Spleen (tissue), 11 donors: ENCODE measurements around the gene SLC7A8. TPM values are rescaled to one million over a fixed set of nuclear protein-coding genes. Genes with fewer than 3 reads are reported as not detected.

ENCODE experiments used
- DNase-seq: peaks from one replicate; pipeline ENCODE4 v3.0.0-alpha.2; 2020
- H3K27ac ChIP-seq, 8 donors: fragments of 200-600 bp; sonication (generic) in 7 of 8; 1 replicate in 4 of 8; 2 replicates in 4 of 8; pipeline versions ENCODE4 v1.5.0 to v1.8.0; 2016 to 2021; ENCODE audit warnings: inconsistent platforms in 4 of 8, mild to moderate bottlenecking in 4 of 8, moderate library complexity in 1 of 8
- H3K27me3 ChIP-seq, 7 donors: fragments of 200-600 bp; sonication (generic) in 6 of 7; replicated peaks in 1 of 7; 1 replicate in 4 of 7; 2 replicates in 3 of 7; pipeline versions ENCODE4 v1.5.0 to v1.8.0; 2016 to 2021; ENCODE audit warnings: inconsistent platforms in 3 of 7, mild to moderate bottlenecking in 1 of 7
- H3K36me3 ChIP-seq, 6 donors: fragments of 200-600 bp; sonication (generic) in 5 of 6; 1 replicate in 4 of 6; 2 replicates in 2 of 6; pipeline versions ENCODE4 v1.5.0 to v1.8.0; 2016 to 2021; ENCODE audit warnings: inconsistent platforms in 2 of 6
- H3K4me1 ChIP-seq, 6 donors: fragments of 200-600 bp; sonication (generic) in 5 of 6; 1 replicate in 3 of 6; 2 replicates in 3 of 6; pipeline versions ENCODE4 v1.5.0 to v1.8.0; 2016 to 2021; ENCODE audit warnings: inconsistent platforms in 3 of 6
- H3K4me3 ChIP-seq, 8 donors: fragments of 200-600 bp; sonication (generic) in 7 of 8; 1 replicate in 4 of 8; 2 replicates in 4 of 8; pipeline versions ENCODE4 v1.5.0 to v1.8.0; 2016 to 2021; ENCODE audit warnings: inconsistent platforms in 4 of 8, mild to moderate bottlenecking in 4 of 8, moderate library complexity in 2 of 8
- H3K9me3 ChIP-seq, 8 donors: fragments of 200-600 bp; sonication (generic) in 7 of 8; 1 replicate in 4 of 8; 2 replicates in 4 of 8; pipeline versions ENCODE4 v1.5.0 to v1.8.0; 2016 to 2021; ENCODE audit warnings: inconsistent platforms in 4 of 8
- CTCF ChIP-seq, 11 experiments: fragments of 200-600 bp in 7 of 11; fragments of 450-650 bp in 4 of 11; sonication (generic) in 4 of 11; IDR thresholded peaks in 8 of 11; conservative IDR thresholded peaks in 3 of 11; 1 replicate in 7 of 11; 2 replicates in 4 of 11; pipeline versions ENCODE4 v1.4.0 to v1.8.0; 2016 to 2021; ENCODE audit warnings: antibody characterized with exemption in 11 of 11, inconsistent platforms in 4 of 11, mild to moderate bottlenecking in 1 of 11
- POLR2A ChIP-seq, 3 donors: fragments of 450-650 bp; IDR thresholded peaks; one replicate each; pipeline ENCODE4 v1.5.1; 2017; ENCODE audit warnings: antibody characterized with exemption in 3 of 3, mild to moderate bottlenecking in 1 of 3
- POLR2AphosphoS5 ChIP-seq, 3 donors: sonication (generic); formaldehyde crosslinking; IDR thresholded peaks; one replicate each; pipeline ENCODE4 v1.5.1; 2017; ENCODE audit warnings: antibody characterized with exemption in 3 of 3
- WGBS, 5 donors: extraction: QIAGEN DNeasy Blood & Tissue Kit in 3 of 5; methylation state at CpG; one replicate each; pipeline versions ENCODE4 v1.1.5 to v1.1.7; 2013 to 2018; 5-methylcytosine and 5-hydroxymethylcytosine counted together
- intact Hi-C: fragments of 100-400 bp; cut with DNase I; formaldehyde crosslinking; loops from one replicate; pipeline ENCODE4 v1.15.0; 2023; ENCODE audit warnings: low total_unique reads
- polyA plus RNA-seq, 3 donors: library from polyadenylated mRNA; stranded (reverse); fragments of 200-250 nt; gene quantifications; one replicate each; pipeline ENCODE4 v1.2.1, GENCODE V29; 2013
- total RNA-seq, 7 donors: library from RNA; depleted of rRNA in 3 of 7; stranded (reverse); fragments of >200 nt in 3 of 7; fragmentation: NEBNext Ultra II Directional in 4 of 7; extraction: Animal tissue kit (Norgen Biotek cat#: 25700) in 4 of 7; gene quantifications; one replicate each; pipeline versions ENCODE4 v1.1.0 to v1.2.1, GENCODE V29; 2016 to 2021
- donor health status: healthy with polysubstance abuse.
- donor health status: DM: no; HTN: no; CAD: no; lungs with moderate emphysema.
- donor health status: DM: no; HTN: no; CAD: no.
- donor health status: Bipolar disorder and iron deficiency.
- donor health status: healthy.
- donor health status: DM: no; HTN: no; CAD: no.
- donor health status: DM: yes; HTN: yes; CAD: no.

The SLC7A8 gene
- total and polyA plus RNA-seq, 10 donors = 3.5 to 106 (median 36.7) TPM

- TF ChIP-seq CTCF (IDR thresholded peaks at IDR 0.05 in 8 of 11, conservative IDR thresholded peaks at IDR 0.05 in 3 of 11) (peak; percentile 97 to 100 (median 99)), POLR2AphosphoS5 (IDR thresholded peaks at IDR 0.05) (peak; percentile 64 to 67 (median 64)), POLR2A (IDR thresholded peaks at IDR 0.05) (no peak)
- peak overlapping the region in 1 of 8 donors; percentile 36 for H3K4me3 ChIP-seq
- H3K9me3 ChIP-seq = no peaks in the 10 kb centered on the region
- H3K36me3 ChIP-seq = no peaks in the 10 kb centered on the region
- peaks cover 16 to 70% (median 44%) of the 10 kb centered on the region in 6 donors for H3K4me1 ChIP-seq
- WGBS, 5 donors = 9 to 16% (median 12%) methylated on average over 9 of the region's 9 CpGs
- intact Hi-C loops = loop anchor here (2.0 to 10.0 kb wide), 2 partner anchors 66 to 174 kb away; no protein-coding TSS in a partner anchor
- peak; percentile 95 for DNase-seq
- peak overlapping the region; percentile 70 to 89 (median 78) for H3K27ac ChIP-seq
- no peaks in the 10 kb centered on the region for H3K27me3 ChIP-seq
Measured at GRCh38 chr14:23120541-23121251, 62.8 kb downstream of the SLC7A8 start.

- peak; percentile 85 for DNase-seq
- H3K4me1 ChIP-seq = peaks cover 16 to 80% (median 47%) of the 10 kb centered on the region in 6 donors
- 35 to 57% (median 49%) methylated on average over 16 of the region's 16 CpGs for WGBS, 5 donors
- no peaks in the 10 kb centered on the region for H3K36me3 ChIP-seq
- peak overlapping the region; percentile 70 to 89 (median 78) for H3K27ac ChIP-seq
- H3K9me3 ChIP-seq = no peaks in the 10 kb centered on the region
- peaks cover 0 to 3% (median 0%) of the 10 kb centered on the region in 7 donors for H3K27me3 ChIP-seq
- intact Hi-C loops = loop anchor here (2.0 to 10.0 kb wide), 2 partner anchors 67 to 175 kb away; no protein-coding TSS in a partner anchor
- TF ChIP-seq CTCF (IDR thresholded peaks at IDR 0.05 in 8 of 11, conservative IDR thresholded peaks at IDR 0.05 in 3 of 11) (no peak), POLR2AphosphoS5 (IDR thresholded peaks at IDR 0.05) (peak; percentile 38 to 59 (median 52)), POLR2A (IDR thresholded peaks at IDR 0.05) (no peak)
- H3K4me3 ChIP-seq = peak overlapping the region in 3 of 8 donors; percentile 13 to 36 (median 20)
Measured at GRCh38 chr14:23119363-23120327, 63.8 kb downstream of the SLC7A8 start.

GRCh38 chr14:23118506-23119362 is 64.7 kb downstream of the SLC7A8 start, which contains the start of gene CEBPE:
CEBPE (minus strand) TSS chr14:23119255; CDS start chr14:23119091, 164 bp downstream.
- no peak for TF ChIP-seq CTCF (IDR thresholded peaks at IDR 0.05 in 8 of 11, conservative IDR thresholded peaks at IDR 0.05 in 3 of 11)
- H3K36me3 ChIP-seq = no peaks in the 10 kb centered on the region
- peaks cover 16 to 88% (median 51%) of the 10 kb centered on the region in 6 donors for H3K4me1 ChIP-seq
- peak within 1 kb of the TSS in 4 of 8 donors; percentile 5 to 36 (median 16) for H3K4me3 ChIP-seq
- peak; percentile 79 for DNase-seq
- H3K9me3 ChIP-seq = no peaks in the 10 kb centered on the region
- 52 to 83% (median 66%) methylated on average over 20 to 32 of the region's 32 CpGs for WGBS, 5 donors
- peaks cover 0 to 7% (median 0%) of the 10 kb centered on the region in 7 donors for H3K27me3 ChIP-seq
- peak within 1 kb of the TSS; percentile 70 to 89 (median 78) for H3K27ac ChIP-seq
- intact Hi-C loops = no loop called here
